Measurements from ENCODE around the gene BRINP1. TPM values are rescaled to one million over a fixed set of nuclear protein-coding genes. Genes with fewer than 3 reads are reported as not detected.

BRINP1 gene
- total and polyA plus RNA-seq, 2 of the 8 experiments (the other 6 are each of a cell fraction or from before 2014, with no cell fraction given) = 19.5 to 20.5 TPM

GRCh38 chr9:119357336-119358096 lies 11.7 kb downstream of the BRINP1 start (continued):
- TF ChIP-seq CHD7 (IDR thresholded peaks at IDR 0.05; ENCODE audit: insufficient replicate concordance, low read length) (no peak), CBX8 (IDR thresholded peaks at IDR 0.05; ENCODE audit: borderline replicate concordance, low read depth, low read length) (no peak), POLR2A (IDR thresholded peaks at IDR 0.05; ENCODE audit: control extremely low read depth in 1 of 2, low read depth in 2 of 2, low read length in 2 of 2) (no peak), RAD21 (IDR thresholded peaks at IDR 0.05 in 1 of 2, conservative IDR thresholded peaks at IDR 0.05 in 1 of 2; ENCODE audit: low read depth in 2 of 2, low read length in 2 of 2) (peak; percentile 36 to 54; a peak in 3 of 4 replicates), NRF1 (IDR thresholded peaks at IDR 0.05; ENCODE audit: low read depth, low read length) (no peak), CTCF (IDR thresholded peaks at IDR 0.05; ENCODE audit: control extremely low read depth in 1 of 3, insufficient read depth in 1 of 3, low read depth in 1 of 3, low read length in 3 of 3) (peak in 2 of 3 experiments; percentile 11 to 38; a peak in 1 of 4 replicates), EGR1 (IDR thresholded peaks at IDR 0.05; ENCODE audit: borderline replicate concordance, low read depth, low read length) (no peak)
